GM18508 (cell line): ENCODE data around the gene SMPD3.

Experiments used
- ATAC-seq: cut with Tn5 transposase; IDR thresholded peaks from one replicate; pipeline ENCODE4 v1.9.1; 2021; ENCODE audit warnings: moderate number of reproducible peaks; ENCODE audit not compliant: insufficient read depth, unreplicated experiment

Gene SMPD3

DNA sequence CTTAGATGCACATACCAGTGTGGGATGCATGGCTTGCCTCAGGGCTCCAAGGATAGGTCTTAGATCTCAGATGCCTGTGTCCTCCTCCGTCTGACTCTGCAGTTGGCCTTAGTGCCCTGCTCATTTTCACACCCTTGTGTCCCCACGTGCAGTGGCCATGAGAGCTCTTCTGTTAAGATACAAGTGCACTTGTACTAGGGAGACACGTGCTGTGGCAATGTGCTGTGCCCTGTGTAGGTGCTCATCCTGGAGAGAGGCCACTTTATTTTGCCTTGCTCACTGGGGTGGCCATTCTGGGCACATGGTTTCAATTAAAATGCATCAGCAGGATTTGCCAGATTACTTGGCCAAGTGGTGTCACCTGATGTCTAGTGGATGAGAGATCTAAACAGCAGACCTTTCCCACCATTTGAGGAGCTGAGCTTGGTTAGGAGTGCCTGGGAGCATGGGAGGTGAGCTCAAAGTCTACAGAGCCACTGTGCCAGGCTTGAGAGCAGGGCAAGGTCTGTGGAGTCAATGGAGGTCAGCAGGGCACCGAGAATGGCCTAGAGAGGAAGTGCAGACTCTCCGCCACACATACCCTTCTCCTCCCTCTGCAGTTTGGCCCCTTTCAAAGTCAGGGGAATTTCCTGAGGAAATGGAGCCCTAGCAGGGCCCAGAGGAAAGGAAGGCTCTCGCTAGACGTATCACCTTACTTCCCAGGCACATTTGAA lies 25.2 kb upstream of the SMPD3 start:
- no peak for ATAC-seq

DNA sequence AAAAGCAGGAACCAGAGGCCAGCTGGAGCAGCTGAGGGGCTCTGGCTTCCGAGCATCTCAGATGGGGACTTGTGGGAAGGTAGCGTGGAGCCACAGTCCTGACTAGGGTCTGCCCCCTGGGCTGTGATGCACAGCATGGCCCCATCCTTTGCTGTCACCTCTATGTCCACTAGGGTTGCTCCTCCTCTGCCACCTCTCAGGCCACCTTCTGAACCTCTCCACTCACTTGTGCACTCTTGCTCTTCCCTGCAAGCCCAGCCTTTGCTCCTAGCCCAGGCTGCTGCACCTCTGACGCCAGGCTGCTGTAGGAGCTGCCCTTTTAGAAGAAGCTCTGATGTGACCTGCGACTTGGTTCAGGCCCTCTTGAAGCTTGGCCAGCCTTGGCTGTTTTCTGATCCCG lies 24.3 kb upstream of the SMPD3 start:
- ATAC-seq: no peak

DNA sequence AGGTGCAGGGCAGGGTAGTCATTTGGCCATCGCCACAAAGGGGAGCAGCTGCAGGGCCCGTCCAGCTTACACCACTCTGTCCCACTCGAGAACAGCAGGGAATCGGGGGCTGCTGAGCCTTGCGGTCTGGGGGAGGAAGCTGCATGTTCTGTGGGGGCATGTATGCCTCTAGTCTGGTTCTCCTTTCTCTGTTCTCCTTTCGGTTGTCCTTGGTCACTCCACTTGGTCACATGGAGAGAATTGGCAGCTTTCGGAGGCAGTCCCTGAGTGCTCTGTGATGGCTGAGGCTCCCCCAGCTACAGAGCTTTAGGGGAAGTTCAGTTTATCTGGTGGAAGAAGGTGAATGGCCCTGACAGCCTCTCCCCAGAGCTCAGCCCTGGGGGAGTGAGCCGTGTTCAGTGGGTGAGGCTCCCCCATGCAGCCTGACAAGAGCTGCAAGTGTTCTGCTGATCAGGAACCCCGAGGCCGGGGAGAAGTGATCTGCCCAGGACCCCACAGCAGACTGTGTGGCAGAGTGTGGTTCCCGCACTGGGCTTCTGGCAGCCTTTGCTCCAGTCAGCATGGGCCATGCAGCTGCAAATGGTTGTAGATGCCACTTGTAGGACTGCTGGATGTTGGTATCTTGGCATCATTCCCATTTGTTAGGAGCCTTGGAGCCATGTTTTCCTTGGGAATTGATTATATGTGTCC lies 22.3 kb upstream of the SMPD3 start:
- ATAC-seq: peak; percentile 64

DNA sequence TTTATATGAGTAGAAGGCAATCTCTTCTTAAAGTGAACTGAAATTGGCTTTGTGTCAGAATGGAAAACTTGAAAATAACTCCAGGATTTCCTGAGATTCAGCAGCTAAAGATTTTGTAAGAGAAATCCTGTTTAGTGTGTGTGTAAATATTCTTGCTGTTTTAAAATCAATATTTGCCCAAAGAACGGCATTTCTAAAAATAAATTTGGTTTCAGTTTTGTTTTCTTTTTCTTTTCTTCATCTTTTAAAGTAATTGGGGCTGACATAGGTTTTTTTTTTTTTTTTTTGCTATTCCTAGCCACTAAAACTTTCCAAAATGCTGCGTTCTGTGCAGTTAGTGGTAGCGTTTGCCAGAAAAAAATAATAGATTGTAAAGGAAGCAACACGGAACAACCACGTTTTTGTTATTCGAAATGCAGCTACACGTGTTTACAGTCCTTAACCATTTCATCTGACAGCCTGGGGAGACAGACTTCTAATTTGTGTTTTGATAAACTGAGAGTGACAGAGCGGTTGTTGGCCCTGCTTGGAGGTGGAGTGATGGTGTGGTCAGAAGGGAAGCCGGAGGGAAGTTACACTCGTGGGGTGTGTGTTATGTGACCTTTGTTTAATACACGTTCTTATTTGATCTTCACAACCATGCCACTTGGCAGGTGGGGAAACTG lies 21.6 kb upstream of the SMPD3 start:
- ATAC-seq: peak; percentile 13

DNA sequence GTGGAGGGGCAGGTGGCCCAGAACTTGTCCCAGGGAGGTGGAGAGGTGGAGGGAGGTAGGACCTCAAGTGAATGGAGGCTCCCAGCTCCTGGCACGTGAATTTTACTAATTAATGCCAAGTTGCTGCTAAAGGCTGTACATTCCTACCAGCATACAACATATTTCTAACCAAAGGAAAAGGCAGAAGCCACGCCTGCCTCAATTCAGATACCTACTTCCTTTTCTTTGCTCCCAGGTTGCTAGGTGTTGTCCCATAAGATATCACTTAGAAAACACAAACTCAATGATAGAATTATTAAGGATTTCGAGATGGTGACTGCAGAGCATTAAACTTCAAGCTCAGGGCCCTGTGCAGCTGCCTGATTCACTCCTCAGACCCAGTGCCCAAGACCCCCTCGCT lies 20.5 kb upstream of the SMPD3 start:
- ATAC-seq: no peak

DNA sequence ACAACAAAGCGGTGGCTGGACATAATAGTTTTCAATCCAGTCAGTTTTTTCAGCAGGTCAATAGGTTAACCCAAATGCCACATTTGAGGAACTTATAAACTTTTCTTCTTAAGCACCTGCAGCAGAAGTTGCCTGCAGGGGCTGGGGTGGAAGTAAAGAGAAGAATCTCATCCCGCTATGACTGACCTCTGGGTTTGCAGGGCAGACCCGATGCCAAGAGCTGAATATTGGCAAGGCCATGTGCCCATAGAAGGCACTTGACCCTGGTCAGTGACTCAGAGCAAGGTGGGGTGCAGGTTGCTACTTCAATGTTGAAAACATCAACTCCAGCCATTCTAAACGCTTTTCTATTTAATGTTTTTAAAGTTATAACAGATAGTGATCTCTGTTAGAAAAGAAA lies 17.9 kb upstream of the SMPD3 start:
- ATAC-seq: no peak

DNA sequence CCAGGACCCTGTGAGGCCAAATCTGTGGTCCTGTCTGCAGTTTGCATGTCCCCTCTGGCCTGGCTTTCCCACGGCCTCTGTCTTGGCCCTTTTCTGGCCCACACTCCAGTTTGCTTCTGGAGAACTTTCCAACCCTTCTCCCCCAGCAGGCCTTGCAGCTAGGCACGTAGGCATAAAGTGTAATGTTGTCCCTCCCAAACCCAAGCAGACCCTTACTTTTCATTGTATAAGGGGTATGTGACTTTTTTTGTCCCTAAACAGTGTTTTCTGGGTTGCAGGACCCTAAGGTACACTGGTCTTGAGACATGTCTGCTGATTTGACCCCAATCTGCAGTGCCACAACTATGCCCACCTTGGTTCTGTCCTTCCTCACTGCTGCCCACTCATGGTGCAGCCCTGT lies 15.6 kb upstream of the SMPD3 start:
- no peak for ATAC-seq

DNA sequence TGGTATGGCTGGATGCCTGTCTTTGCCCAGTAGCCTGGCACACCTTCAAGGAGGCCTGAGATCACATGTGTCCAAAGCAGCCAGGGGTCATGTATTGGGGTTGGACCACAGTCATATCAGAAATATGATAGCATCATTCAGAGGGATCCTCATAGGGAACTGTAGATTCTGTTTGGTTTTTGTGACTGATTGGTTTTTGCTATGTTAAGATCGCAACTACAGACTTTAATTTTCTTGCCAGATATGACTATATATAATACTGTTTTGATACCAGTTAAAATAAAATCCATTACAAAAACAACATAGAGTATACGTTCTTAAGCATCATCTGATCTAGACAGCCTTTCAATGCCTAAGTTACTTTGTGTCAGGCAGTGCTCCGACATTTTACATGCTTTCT lies 11.8 kb upstream of the SMPD3 start:
- no peak for ATAC-seq

DNA sequence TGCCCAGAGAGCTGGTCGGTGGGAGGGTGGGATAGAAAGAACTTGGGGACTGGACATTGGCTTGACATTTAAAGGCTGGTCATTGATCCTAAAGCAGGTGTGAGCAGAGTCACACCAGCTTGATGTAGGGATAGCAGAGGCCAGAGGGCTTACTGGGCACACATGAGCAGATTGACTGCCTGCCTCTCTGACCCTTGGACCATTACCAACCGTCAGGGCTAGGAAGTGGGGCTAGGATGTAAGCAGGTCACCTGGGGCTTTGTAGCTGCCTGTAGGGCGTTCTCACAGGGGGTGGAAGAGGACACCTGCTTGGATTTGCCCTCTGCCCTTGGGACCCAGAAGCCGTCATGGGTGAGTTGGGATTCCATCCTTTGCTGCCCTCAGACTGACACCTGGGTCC lies 11.1 kb upstream of the SMPD3 start:
- ATAC-seq: no peak

DNA sequence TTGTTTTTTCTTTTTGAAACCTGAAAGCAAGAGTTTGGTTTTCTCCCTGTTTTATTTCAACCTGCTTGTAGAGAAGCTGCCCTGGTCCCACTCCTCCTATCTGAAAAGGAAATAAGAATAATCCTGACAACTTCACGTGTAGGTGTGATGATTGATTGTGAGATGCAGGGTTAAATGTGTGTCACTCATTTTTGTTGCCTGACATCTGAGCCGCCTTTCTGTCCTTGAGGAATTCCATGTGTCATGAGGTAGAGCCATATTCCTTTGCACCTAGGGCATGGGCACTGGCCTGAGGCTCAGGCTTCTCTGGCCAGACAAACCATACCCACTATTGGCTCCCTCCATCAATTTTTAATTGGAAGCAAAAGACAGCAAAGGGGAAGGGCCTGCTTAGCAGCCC lies 10.2 kb upstream of the SMPD3 start:
- ATAC-seq: no peak

DNA sequence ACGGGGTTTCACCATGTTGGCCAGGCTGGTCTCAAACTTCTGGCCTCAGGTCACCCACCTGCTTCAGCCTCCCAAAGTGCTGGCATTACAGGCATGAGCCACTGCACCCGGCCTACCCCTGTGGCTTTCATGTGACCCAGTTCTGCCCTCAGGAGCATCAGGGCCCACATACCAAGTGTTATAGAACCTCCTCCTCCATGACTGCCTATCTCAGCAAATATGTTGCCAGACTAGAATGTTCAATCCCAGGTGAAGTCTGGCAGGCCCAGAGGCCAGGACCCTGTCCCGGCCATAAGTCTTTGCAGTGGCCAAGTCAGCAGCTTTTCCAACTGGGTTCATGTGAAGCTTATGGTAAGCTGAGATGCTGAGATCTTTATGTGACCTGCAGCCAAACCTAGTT lies 9.8 kb upstream of the SMPD3 start:
- ATAC-seq: no peak

DNA sequence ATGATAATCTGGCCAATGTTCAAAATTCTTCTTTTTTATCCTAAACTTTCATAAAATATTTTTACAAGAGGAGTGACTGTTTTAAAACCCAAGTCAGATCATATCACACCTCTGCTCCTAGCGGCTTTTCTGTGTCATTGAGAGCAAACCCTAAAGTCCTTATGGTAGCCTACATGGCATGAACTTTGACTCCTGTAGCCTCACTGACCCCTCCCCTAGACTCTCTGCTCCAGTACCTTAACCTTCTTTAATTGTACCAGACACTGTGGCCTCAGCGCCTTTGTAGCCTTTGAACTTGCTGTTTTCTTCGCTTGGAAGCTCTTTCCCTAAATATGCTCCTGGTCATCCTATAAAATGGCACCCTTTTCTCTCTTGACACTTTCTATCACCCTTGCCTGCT lies 7.3 kb upstream of the SMPD3 start:
- no peak for ATAC-seq

DNA sequence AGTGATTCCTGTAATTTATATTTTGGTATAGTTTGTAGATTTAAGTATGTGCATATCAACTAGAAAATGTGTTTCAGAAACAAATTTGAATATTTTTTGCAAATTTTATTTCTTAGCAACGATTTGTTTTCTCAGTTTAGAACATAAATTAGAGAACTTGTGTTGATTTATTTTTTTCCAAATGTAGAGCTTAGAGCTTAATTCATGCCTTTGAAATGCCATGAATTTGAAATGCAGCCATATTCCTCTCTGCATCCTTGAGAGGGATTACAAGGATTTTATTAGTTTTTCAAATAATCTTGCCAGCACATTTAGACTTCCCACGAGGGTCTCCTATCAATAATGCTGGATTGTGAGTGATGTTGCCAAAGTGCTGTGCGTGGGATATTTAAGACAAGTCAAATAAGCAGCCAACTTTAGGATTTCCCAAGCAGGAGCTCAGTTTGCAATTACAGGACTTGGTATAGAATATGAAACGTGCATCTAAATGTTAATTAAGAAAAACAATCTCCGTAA lies 6.7 kb upstream of the SMPD3 start:
- no peak for ATAC-seq

DNA sequence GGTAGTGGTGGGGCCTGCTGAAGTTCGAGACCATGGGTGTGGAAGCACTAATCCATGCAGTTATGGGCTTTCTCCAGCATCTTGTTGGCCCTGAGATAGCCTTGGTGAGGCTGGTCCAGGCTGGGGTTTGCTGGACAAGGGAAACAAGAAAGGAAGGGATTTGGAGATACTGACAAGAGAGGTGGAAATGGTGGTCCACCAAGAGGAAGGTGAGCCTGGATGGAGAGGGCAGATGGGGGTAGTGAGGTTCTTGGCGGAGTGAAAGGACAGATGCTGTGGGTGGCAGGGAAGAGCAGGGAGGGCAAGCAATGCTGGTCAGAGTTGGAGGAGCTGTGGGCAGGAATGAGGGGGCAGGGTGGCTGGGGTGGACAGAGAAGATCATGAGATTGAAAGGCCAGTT lies 5.5 kb upstream of the SMPD3 start:
- no peak for ATAC-seq

DNA sequence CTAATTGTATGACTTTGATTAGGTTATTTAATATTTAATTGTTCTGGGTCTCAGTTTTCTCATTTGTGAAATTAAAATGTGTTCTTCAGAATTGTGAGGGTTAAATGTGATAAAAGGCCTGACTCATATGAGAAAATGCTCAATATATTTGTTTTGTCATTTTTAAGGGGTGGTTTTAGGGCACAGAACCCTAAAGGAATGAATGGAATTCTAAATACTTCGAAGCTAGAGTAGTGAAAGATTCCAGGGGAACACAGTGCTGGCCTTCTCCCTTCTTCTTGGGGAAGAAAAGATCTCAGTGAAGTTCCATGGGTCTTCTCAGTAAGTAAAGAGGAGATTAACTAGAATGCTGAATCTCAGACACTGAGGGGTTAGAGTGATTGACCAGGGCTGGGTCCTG lies 3.9 kb upstream of the SMPD3 start:
- no peak for ATAC-seq

DNA sequence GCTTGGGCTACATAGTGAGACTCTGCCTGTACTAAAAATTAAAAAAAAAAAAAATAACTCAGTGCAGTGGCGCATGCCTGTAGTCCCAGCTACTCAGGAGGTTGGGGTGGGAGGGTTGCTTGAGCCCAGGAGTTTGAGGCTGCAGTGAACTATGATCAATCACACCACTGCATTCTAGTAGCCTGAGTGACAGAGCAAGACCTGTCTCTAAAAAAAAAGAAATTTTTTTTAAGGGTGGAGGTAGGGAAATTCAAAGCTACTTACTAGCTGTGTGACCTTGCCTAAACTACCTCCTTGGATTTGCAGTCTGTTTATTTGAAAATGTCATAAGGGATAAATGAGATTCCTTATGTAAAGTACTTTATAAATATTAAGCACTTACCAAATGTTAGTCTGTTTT lies 3.4 kb upstream of the SMPD3 start:
- no peak for ATAC-seq

DNA sequence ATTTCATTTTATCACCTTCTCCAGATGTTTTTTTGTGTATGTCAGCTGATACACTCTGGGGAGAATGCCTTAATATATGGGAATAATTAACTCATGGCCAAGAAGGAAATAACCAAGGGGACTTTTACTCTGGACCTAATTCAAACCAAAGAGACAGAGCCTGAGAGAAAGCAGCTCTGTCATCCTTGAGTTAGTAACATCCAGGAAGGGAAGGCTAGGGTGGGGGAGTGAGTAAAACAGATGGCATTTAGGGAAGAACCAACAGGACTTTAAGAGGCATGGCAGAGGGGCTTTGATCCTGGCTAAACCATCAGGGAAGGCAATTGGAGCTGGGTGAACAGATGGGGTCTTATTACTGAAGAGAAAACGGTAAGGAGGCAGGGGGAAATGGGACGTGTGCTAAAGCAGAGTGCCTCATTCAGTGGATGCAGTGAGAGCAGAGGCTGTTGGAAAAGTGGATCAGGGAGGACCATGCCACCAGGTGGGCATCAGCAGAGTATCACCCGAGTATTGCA lies 2.5 kb upstream of the SMPD3 start:
- no peak for ATAC-seq

DNA sequence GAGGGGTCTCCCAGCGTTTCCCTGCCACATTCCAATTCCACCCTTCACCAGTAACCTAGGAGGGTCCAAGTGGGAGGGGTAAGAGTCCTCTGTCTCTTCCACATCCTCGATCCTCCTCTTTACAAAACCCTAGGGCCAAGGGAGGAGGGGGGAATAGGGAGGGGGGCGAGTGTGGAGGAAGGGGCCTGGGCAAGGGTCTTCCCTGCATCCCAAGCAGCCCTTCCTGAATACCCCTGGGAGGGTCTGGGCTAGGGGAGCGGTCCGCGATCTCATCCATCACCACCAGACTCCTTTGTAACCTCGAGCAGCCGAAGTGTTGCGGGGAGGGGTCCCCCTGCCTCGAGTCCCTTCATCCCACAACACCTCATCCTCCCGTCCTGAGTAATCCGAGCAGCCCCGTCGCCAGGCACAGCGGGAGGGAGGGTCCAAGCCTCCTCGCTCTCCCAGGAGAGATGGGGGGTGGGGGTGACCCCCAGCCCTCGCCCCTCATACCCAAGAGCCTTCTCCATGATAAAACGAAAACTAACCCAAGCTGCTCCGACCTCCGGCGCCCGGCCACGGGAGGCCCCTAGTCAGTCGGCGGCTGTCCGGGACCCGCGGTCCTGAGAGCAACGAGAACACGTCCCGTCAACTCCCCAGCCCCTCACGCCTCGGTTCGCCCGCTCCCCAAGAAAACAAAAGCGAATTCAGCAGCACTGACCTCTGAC lies 502 bp downstream of the SMPD3 start:
- no peak for ATAC-seq

DNA sequence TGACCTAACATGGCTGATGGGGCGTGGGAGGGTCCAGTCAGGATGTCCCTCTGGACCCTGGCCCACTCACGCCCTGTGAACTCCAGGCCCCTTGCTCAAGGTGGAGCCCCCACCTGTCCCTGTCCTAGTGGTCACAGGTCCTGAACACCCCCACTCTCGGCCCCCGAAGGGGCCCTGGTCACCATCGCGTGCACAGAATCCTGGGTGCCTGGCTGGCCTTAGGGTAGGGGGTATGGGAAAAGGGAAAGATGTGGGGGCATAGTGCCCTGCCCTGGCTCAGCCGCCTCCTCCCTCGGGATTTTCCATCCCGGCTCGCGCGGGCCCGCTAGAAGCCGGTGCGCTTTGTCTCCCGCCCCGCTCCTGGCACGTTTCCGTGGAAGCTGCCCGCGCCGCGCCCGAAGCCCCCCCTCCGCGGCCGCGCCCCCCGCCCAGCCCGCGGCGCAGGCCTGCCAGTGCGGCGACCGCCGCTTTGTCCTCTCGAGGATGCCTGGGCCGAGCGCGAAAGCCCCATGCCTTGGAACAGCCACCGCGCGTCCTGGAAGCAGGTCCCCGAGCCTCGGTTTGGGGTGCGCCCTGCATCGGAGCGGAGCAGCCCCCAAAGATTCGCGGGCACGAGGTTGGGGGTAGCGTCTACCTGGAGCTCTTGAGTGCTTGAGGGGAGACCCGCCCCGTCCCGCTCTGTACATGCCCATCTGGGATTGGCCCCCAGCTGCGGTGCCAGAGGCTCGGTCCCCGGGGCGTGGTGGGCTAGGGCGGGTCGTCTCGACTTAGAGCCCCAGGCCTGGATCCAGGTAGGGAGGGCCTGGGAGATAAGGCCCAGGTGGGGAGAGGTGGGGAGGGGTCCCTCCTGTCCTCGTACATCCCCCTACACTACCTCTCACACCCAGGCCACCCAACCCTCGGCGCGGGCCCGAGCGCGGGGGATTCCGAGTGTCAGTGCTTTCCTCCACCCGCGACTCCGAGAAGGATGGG lies 1.3 kb downstream of the SMPD3 start:
- ATAC-seq: no peak

DNA sequence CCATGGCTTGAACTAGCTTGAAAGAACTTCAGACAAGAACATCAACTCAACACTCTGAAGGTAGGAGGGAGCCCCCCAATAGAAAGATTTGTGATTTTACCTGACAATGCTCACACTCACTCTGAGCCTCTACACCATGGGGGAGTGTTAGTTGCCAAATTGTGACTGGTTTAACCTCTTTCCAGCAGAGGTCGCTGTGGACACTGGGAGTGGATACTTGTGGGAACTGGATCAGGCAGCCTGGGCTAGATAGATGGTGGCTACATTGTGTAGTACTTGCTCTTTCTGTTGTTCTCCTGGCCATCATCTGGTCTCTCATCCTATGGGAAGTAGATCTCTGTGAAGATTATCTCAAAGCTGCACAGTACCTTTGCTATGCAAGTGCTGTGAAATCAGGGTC lies 2.9 kb downstream of the SMPD3 start:
- ATAC-seq: no peak
